Activated CD4-positive, alpha-beta T cell treated with anti-CD3 and anti-CD28 coated beads, Interleukin-2, Interleukin-6, amounts not matched to agents 100 ng/mL and 50 ng/mL, durations not matched to agents 16 hours and 8 hours (primary cell): ENCODE data around the gene CKB.

Experiments
- DNase-seq: peaks from one replicate; pipeline ENCODE4 v3.0.0-alpha.2; 2020

CKB gene

GRCh38 chr14:103537175-103537990 is 14.8 kb upstream of the CKB start:
- no peak for DNase-seq

DNA sequence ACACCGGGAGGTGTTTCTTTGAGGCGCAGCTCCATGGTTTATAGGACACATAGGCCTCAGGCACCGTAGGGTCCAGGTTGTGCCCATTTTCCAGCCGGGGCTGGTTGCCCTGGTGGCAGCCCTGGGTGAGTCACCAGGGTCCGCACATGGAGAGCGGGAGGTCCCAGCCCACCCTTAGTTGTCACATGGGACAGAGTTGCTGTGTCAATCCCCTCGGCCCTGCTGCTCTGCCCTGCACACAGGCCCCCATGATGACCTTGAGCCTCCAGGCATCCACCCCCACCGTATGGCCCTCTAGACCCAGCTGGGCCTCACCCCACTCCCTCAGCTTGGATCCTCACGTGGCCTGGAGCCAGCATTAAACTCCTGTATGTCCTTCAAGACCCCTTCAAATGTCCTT is 14.1 kb upstream of the CKB start:
- DNase-seq, result no peak

- no peak for DNase-seq
These were observed 13.4 kb upstream of the CKB start for GRCh38 chr14:103535891-103536565.

DNA sequence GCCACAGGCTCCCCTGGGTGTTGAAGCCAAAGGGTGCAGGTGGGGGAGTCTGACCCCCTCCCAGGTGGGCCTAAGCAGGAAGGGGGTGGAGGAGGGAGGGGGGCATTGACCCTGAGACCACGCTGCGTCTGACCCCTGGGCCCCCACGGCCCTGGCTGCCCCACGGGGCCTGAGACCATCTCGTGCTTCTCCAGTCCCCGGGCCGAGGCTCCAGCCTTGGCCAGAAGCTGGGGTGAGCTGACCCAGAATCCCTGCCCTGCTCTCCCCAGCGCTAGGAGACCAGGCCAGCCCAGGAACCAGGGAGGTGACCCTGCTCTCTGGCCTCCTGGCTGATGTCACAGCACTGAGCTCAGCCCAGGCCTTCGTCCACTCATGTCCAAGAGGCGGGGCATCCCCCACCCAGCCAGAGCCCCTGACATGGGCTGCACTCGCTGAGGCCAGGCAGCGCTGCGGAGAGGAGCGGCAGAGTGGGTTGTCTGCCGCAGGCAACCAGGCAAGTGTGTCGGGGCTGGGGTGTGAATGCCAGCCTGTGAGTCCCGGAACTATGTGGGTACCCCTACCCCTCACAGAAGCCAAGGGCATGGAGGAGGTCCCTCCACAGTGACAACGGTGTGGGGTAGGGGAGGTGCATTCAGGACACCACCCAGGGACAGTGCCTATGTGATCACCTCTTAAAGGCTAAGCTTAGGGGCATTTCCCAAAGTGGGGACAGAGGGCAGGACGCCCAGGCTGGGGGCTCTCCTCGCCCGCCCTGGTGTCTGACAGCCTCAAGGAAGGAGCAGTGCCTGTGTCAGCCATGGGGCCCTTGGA is 12.7 kb upstream of the CKB start:
- DNase-seq, result no peak

DNA sequence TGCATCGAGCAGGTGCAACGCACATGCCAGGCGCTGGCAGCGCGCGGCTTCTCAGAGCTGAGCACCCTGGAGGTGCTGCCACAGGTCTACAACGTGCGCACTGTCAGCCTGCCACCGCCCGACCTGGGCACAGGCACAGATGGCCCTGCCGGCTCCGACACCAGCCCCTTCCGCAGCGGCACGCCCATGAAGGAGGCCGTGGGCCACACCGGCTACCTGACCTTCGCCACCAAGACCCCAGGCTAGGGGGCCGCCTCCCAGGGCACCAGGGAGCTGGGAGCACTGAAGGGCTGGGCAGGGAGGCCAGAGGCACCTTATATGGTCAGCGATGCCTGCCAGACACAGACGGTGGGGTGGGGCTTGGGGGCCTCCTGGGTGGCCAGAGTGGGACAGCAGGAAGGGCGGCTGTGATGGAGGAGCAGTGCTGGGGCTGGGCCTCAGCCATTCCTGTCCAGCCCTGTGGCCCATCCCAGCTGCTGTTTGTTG is 12.0 kb upstream of the CKB start:
- DNase-seq, result no peak

GRCh38 chr14:103533999-103534575 is 11.5 kb upstream of the CKB start:
- DNase-seq, result no peak

DNA sequence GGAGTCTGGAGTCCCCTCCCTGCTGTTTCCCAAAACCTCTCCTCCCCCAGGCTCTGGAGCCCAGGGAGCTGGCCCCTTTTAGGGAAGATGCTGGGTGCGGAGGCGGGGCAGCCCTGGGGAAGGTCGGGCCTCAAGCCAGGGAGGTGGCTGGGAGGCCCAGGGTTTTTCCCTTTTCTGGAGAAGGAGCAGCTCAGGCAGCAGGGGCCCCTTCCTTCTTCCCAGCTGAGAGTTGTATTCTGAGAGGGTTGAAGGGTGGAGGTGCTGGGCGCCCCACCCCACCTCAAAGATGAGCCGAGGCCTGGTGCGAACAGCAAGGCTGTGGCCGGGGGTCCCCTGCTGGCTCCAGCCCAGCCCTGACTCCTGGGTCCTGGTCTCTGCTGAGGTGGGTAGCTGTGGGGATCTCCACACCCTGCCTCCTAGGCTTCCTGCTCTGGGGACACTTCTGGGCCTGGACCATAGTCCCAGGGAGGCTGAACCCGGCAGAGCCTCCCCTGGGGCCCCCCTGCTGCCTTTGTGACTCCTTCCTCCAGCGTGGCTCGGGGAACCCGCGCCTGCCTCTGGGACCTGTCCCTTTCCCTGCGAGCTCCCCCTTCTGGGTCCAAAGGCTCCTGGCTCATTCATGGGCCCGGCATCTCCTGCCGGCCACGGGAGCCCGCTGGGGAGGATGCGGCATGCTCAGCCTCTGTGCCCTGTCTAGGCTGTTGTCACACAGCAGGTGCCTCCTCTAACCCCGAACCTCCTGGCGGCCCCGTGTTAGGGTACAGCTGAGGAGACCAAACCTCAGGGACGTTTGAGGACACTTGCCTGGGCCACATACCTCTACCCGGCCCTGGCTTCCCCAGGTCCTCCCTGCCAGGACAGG is 10.7 kb upstream of the CKB start:
- DNase-seq, result no peak

DNA sequence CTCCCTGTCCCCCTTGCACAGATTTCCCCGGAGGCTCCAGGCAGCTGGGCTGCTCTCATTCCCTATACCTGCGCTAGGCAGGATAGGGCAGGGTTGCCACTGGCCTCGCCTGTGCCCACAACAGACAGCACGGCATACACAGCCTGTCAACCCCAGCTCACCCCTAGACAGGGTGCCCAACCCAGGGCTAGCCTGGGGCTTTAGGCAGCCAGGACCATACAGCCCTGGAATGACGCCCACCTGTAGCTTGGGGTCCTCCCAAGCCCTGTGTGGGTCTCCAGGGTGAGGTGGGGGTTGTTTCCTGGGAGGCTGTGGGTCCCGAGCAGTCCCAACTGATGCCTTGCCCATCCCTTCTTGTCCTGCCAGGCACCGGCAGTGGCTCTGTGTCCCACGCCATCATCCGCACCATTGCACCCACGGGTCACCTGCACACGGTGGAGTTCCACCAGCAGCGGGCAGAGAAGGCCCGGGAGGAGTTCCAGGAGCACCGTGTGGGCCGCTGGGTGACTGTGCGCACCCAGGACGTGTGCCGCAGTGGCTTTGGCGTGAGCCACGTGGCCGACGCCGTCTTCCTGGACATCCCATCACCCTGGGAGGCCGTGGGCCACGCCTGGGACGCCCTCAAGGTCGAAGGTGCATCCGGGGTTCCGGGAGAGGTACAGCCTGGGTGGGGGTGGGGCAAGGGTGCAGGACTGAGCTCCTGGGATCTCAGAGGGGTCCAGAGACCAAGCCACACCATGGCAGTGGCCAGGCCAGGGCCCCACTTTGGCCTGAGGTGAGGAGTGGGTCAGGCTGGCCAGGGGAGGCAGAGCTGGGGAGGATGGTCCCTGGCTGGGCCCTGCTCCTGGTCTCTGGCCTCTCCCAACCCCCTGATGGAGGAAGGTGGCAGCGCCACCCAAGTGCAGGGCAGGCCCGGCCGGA is 9.8 kb upstream of the CKB start:
- DNase-seq, result no peak

GRCh38 chr14:103531421-103532215 is 9.0 kb upstream of the CKB start:
- no peak for DNase-seq

DNA sequence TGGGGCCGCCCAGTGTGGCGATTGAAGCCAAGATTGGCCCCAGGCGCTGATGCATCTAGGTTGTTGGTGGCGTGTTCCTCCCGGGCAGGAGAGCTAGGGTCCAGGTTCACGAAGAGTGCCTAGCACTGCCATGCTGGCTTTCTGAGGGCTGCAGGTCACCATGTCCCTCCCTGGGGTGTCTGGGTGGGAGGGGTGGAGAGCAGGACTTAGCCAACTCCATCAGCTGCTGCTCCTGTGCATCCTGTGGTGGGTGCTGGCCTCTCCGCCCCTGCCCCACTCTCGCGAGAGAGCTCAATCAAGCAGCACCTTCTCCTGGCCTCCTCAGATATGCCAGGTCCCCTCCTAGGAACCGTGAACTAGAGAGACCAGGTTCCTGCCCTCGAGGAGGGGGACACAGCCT is 8.2 kb upstream of the CKB start:
- no peak for DNase-seq

GRCh38 chr14:103530390-103530789 is 7.8 kb upstream of the CKB start:
- no peak for DNase-seq

GRCh38 chr14:103529383-103530365 is 7.0 kb upstream of the CKB start:
- no peak for DNase-seq

DNA sequence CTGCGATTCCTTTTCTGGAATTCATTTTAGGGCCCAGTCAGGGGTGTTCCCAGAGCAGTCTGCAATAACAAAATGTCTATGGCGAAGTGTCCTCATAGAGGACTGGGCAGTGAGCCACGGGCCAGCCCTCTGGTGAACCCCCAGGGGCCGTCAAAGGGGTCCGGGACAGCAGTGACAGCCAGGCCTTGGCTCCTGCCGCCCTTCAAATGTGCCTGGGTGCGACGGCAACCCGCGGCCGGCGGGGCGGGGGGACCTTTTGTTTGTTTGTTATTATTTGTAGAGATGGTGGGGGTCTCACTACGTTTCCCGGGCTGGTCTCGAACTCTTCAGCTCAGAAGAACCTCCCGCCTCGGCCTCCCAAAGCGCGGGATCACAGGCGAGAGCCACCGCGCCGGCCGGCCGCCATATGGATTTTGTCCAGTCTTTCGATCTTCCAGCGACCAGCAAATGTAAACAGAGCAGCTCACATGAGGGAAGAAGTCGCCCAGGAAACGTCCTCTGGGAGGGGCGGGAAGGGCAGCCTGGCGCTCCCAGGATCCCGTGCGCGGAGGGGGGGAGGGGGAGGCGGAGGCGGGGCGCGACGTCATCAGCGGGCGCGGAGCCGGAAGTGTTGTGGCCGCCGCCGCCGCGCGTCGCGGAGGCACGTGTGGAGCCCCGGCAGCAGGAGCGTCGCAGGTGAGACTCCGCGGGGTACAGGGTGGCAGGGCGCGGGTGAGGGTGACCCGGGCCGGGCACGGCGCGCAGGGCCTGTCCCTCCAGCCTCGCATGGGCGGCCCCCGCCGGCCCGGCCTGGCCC is 6.2 kb upstream of the CKB start, which contains the start of gene TRMT61A:
Gene TRMT61A (plus strand): TSS at position 610 of the 796 bp plus-strand sequence. CDS start 783 bp downstream, outside the sequence.
- peak; percentile 83 for DNase-seq

GRCh38 chr14:103528146-103528586 is 5.5 kb upstream of the CKB start:
- no peak for DNase-seq

GRCh38 chr14:103527408-103528145 is 4.9 kb upstream of the CKB start:
- DNase-seq, result no peak

DNA sequence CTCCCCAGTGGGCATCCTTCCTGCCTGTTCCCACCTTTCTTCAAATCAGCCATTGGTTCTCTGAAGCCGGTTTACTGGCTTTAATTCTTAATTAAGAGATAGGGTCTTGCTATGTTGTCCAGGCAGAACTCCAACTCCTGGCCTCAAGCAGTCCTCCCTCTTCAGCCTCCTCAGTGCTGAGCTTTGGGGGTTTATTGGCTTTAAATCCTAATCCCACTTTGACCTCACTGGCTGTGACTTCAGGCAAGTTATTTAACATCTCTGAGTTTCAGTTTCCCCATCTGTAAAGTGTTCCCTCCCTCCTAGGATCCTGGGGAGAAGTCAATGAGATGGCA is 4.3 kb upstream of the CKB start:
- DNase-seq, result no peak

DNA sequence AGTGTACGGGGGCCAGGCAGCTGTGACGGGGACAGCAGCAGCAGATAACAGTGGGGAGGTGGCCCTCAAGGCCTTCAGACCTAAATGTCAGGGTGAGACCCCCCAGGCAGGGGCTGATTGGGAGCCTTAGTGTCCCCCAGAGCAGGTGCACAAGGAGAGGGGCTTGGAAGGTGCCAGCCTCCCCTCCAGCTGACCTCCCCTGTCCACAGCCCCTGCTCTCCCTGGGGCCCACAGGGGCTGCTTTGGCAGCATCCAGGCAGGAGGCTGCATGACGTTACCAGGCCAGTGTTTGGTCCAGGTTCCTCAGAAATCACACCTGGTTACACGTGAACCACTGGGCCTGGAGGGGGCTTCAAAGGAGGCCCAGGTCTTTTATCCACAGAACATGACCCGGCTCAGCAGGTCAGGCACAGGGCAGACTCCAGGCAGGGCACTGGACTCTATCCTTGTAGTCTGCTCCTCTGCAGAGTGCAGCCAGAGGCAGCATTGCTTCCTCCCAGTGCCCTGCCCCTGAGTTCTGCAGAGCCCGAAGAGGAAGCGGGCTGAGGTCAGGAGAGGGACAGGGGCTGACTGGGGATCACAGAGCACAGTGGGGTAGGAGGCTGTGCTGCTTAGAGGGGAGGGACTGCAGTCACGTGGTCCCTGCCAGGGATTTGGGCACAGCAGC is 3.8 kb upstream of the CKB start:
- no peak for DNase-seq
